Measurements from ENCODE around the gene NBPF11.
"Not testable (repeated sequence)": the region's sequence is repeated elsewhere in the genome, so short reads cannot be mapped to it uniquely, and the experiment has no call there.

Gene NBPF11

GRCh38 chr1:148151371-148151819 is 686 bp downstream of the NBPF11 start:
- peak in 4 of 56 donors; percentile 4 to 28 (median 10) for DNase-seq

GRCh38 chr1:148150945-148151344 is 1.1 kb downstream of the NBPF11 start:
- not testable (repeated sequence) for DNase-seq

GRCh38 chr1:148150014-148150413 is 2.1 kb downstream of the NBPF11 start:
- DNase-seq: not testable (repeated sequence)

GRCh38 chr1:148149050-148149815 is 2.8 kb downstream of the NBPF11 start:
- not testable (repeated sequence) for DNase-seq

- not testable (repeated sequence) for DNase-seq
Measured at GRCh38 chr1:148147052-148147838, 4.8 kb downstream of the NBPF11 start.

- not testable (repeated sequence) for DNase-seq
Measured at GRCh38 chr1:148146191-148146997, 5.7 kb downstream of the NBPF11 start.

- DNase-seq: not testable (repeated sequence)
Measured at GRCh38 chr1:148143223-148143622, 8.9 kb downstream of the NBPF11 start.

GRCh38 chr1:148141936-148142335 is 10.1 kb downstream of the NBPF11 start:
- DNase-seq: not testable (repeated sequence)

- not testable (repeated sequence) for DNase-seq
Measured at GRCh38 chr1:148138606-148139005, 13.5 kb downstream of the NBPF11 start.

- not testable (repeated sequence) for DNase-seq
Measured at GRCh38 chr1:148122341-148122740, 29.7 kb downstream of the NBPF11 start.

- DNase-seq: peak in 4 of 56 donors; percentile 0 to 12 (median 2)
Measured at GRCh38 chr1:148120395-148120794, 31.7 kb downstream of the NBPF11 start.

- not testable (repeated sequence) for DNase-seq
Measured at GRCh38 chr1:148095732-148096131, 56.3 kb downstream of the NBPF11 start.

- not testable (repeated sequence) for DNase-seq
Measured at GRCh38 chr1:148086196-148086595, 65.9 kb downstream of the NBPF11 start.

GRCh38 chr1:148081205-148081604 is 70.9 kb downstream of the NBPF11 start:
- DNase-seq: not testable (repeated sequence)

- not testable (repeated sequence) for DNase-seq
Measured at GRCh38 chr1:148078632-148079519, 73.2 kb downstream of the NBPF11 start.

- DNase-seq: not testable (repeated sequence)
Measured at GRCh38 chr1:148078090-148078489, 74.0 kb downstream of the NBPF11 start.

- DNase-seq: not testable (repeated sequence)
Measured at GRCh38 chr1:148077458-148077857, 74.6 kb downstream of the NBPF11 start.

- DNase-seq: not testable (repeated sequence)
Measured at GRCh38 chr1:148073392-148073791, 78.7 kb downstream of the NBPF11 start.

- DNase-seq: not testable (repeated sequence)
Measured at GRCh38 chr1:148068606-148069005, 83.5 kb downstream of the NBPF11 start.

GRCh38 chr1:148068201-148068600 is 83.9 kb downstream of the NBPF11 start:
- DNase-seq: not testable (repeated sequence)

Measured in nucleus accumbens (tissue), 56 donors.